ENCODE data around the gene CDH13.

CDH13 gene

GRCh38 chr16:83802135-83802534 lies 1175.4 kb downstream of the CDH13 start:
- peak; percentile 13 for DNase-seq

- DNase-seq, result no peak
Observed at GRCh38 chr16:83802554-83803205, 1175.9 kb downstream of the CDH13 start.

- no peak for DNase-seq
Observed at GRCh38 chr16:83803811-83804210, 1177.0 kb downstream of the CDH13 start.

- no peak for DNase-seq
Observed at GRCh38 chr16:83804366-83804765, 1177.6 kb downstream of the CDH13 start.

GRCh38 chr16:83806036-83806435 lies 1179.3 kb downstream of the CDH13 start:
- no peak for DNase-seq

GRCh38 chr16:83806731-83807130 lies 1180.0 kb downstream of the CDH13 start:
- DNase-seq, result no peak

- no peak for DNase-seq
Observed at GRCh38 chr16:83807327-83807709, 1180.5 kb downstream of the CDH13 start.

- DNase-seq, result peak; percentile 90
Observed at GRCh38 chr16:83807710-83808572, 1181.2 kb downstream of the CDH13 start, which contains the start of gene HSBP1. HSBP1 (plus strand) TSS chr16:83807978; CDS start chr16:83808077, 99 bp downstream.

- no peak for DNase-seq
Observed at GRCh38 chr16:83808573-83809014, 1181.8 kb downstream of the CDH13 start.

- no peak for DNase-seq
Observed at GRCh38 chr16:83809092-83809491, 1182.3 kb downstream of the CDH13 start.

GRCh38 chr16:83810901-83811300 lies 1184.1 kb downstream of the CDH13 start:
- DNase-seq, result no peak

- no peak for DNase-seq
Observed at GRCh38 chr16:83813823-83814658, 1187.3 kb downstream of the CDH13 start.

- DNase-seq, result no peak
Observed at GRCh38 chr16:83814659-83814985, 1187.9 kb downstream of the CDH13 start.

- DNase-seq, result no peak
Observed at GRCh38 chr16:83817022-83817421, 1190.3 kb downstream of the CDH13 start.

GRCh38 chr16:83818276-83818675 lies 1191.5 kb downstream of the CDH13 start:
- DNase-seq, result no peak

- DNase-seq, result no peak
Observed at GRCh38 chr16:83819361-83819760, 1192.6 kb downstream of the CDH13 start.

GRCh38 chr16:83826146-83826913 lies 1199.6 kb downstream of the CDH13 start:
- DNase-seq, result peak; percentile 60

GRCh38 chr16:83830091-83830768 lies 1203.5 kb downstream of the CDH13 start:
- no peak for DNase-seq

GRCh38 chr16:83830769-83831455 lies 1204.1 kb downstream of the CDH13 start:
- DNase-seq, result no peak

- no peak for DNase-seq
Observed at GRCh38 chr16:83831456-83831987, 1204.8 kb downstream of the CDH13 start.

GRCh38 chr16:83833921-83834320 lies 1207.2 kb downstream of the CDH13 start:
- no peak for DNase-seq

Data from central memory CD4-positive, alpha-beta T cell (primary cell).